Measurements from ENCODE around the gene WDR20. TPM values are rescaled to one million over a fixed set of nuclear protein-coding genes. Genes with fewer than 3 reads are reported as not detected.

Gene WDR20
- total RNA-seq, 4 donors from 2014 or later = 21.3 to 31.3 (median 24.6) TPM

DNA sequence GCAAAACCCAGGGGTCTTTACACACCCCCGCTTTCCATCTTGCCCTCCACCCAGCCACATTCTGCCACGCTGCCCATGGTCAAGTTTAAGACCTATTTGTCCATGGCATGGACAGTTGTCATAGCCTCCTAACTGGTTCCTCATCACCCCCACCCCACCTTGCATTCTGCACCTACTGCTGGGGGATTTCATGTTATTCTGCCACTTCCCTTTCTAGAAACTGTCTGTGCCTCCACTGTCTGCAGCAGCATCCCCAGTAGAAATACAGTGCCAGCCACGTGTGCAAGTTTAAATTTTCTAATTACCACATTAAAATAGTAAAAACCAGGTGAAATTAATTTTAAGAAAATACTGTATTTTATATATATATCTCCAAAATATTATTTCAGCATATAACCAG lies 63.2 kb downstream of the WDR20 start:
- 90 to 100% methylated on average over 2 to 3 of the region's 3 CpGs for WGBS, 2 donors (ENCODE audit: low coverage in 1 of 2)
- in situ Hi-C loops (cut with MboI; ENCODE audit: low pct_ligation_motif_present in 1 of 4, low pct_unique_long_range_greater_than_20kb in 1 of 4, low sequenced_read_pairs in 3 of 4) = no loop called here
- no peaks in the 10 kb centered on the region for H3K4me1 ChIP-seq
- no peaks in the 10 kb centered on the region for H3K9me3 ChIP-seq
- TF ChIP-seq, protein P1, sequence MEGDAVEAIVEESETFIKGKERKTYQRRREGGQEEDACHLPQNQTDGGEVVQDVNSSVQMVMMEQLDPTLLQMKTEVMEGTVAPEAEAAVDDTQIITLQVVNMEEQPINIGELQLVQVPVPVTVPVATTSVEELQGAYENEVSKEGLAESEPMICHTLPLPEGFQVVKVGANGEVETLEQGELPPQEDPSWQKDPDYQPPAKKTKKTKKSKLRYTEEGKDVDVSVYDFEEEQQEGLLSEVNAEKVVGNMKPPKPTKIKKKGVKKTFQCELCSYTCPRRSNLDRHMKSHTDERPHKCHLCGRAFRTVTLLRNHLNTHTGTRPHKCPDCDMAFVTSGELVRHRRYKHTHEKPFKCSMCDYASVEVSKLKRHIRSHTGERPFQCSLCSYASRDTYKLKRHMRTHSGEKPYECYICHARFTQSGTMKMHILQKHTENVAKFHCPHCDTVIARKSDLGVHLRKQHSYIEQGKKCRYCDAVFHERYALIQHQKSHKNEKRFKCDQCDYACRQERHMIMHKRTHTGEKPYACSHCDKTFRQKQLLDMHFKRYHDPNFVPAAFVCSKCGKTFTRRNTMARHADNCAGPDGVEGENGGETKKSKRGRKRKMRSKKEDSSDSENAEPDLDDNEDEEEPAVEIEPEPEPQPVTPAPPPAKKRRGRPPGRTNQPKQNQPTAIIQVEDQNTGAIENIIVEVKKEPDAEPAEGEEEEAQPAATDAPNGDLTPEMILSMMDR (IDR thresholded peaks at IDR 0.05) = no peak
- TF ChIP-seq EP300 (IDR thresholded peaks at IDR 0.05; ENCODE audit: low read depth) = no peak
- TF ChIP-seq POLR2AphosphoS5 (IDR thresholded peaks at IDR 0.05) = no peak
- TF ChIP-seq POLR2A (IDR thresholded peaks at IDR 0.05) = no peak
- no peaks in the 10 kb centered on the region for H3K27me3 ChIP-seq
- intact Hi-C loops (cut with DNase I; ENCODE audit: low total_unique reads) = no loop called here
- no peak overlapping the region for H3K4me3 ChIP-seq
- DNase-seq = no peak
- peaks cover 0 to 5% (median 0%) of the 10 kb centered on the region in 4 donors for H3K36me3 ChIP-seq
- no peak overlapping the region for H3K27ac ChIP-seq

DNA sequence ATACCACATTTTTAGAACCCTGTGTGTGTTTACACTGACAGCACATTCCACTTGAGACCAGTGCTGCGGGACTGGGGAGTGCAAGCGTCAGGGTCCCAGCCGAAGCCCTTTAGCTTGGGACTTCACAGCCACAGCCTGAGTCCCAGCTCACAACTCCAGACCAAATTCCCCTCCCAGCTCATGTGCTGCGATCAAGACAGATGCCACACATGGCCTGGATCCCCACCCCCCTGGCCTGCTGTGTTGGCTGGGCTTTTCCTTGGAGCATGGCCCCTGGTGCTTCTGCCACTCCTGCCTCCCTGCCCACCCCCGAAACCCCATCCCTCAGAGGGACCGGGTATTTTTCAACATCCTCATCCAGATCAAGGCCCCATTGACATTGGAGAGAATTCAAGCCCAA lies 63.7 kb downstream of the WDR20 start:
- H3K9me3 ChIP-seq = no peaks in the 10 kb centered on the region
- no peak for TF ChIP-seq POLR2A (IDR thresholded peaks at IDR 0.05)
- TF ChIP-seq, protein P1 (IDR thresholded peaks at IDR 0.05) = no peak
- no peak for TF ChIP-seq EP300 (IDR thresholded peaks at IDR 0.05; ENCODE audit: low read depth)
- TF ChIP-seq POLR2AphosphoS5 (IDR thresholded peaks at IDR 0.05) = no peak
- no peak for DNase-seq
- no peak overlapping the region for H3K27ac ChIP-seq
- H3K36me3 ChIP-seq = peaks cover 0 to under 1% (median 0%) of the 10 kb centered on the region in 4 donors
- no peak overlapping the region for H3K4me3 ChIP-seq
- intact Hi-C loops (cut with DNase I; ENCODE audit: low total_unique reads) (no loop called here), in situ Hi-C loops (cut with MboI; ENCODE audit: low pct_ligation_motif_present in 1 of 4, low pct_unique_long_range_greater_than_20kb in 1 of 4, low sequenced_read_pairs in 3 of 4) (no loop called here)
- no peaks in the 10 kb centered on the region for H3K4me1 ChIP-seq
- no peaks in the 10 kb centered on the region for H3K27me3 ChIP-seq
- WGBS, 2 donors (ENCODE audit: low coverage in 1 of 2) = 88 to 93% methylated on average over 2 to 6 of the region's 6 CpGs

DNA sequence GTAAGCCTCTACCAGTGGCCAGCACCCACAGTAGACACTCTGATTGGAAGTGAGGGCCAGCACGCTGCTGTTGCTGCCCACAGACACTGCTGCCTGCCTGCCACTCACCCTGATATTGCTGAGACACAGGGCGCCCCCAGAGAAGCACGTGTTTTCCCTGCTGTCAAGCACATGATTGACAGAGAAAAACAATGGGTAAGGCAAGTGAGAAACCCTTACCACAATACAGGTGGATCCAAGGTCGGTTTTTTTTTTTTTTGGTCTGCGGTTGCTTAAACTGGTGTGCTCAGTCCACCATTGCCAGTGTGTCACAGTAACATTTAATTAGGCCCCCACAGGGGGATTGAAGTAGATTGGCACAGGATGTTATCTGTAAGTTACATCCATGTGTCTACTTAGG lies 65.9 kb downstream of the WDR20 start:
- no peaks in the 10 kb centered on the region for H3K4me1 ChIP-seq
- no peak overlapping the region for H3K27ac ChIP-seq
- intact Hi-C loops (cut with DNase I; ENCODE audit: low total_unique reads) = no loop called here
- no peak overlapping the region for H3K4me3 ChIP-seq
- no peaks in the 10 kb centered on the region for H3K27me3 ChIP-seq
- WGBS, 2 donors (ENCODE audit: low coverage in 1 of 2) = 60 to 91% methylated on average over 1 to 5 of the region's 5 CpGs
- no peak for DNase-seq
- no peak for TF ChIP-seq POLR2A (IDR thresholded peaks at IDR 0.05)
- TF ChIP-seq, protein P1 (IDR thresholded peaks at IDR 0.05) = no peak
- no peak for TF ChIP-seq EP300 (IDR thresholded peaks at IDR 0.05; ENCODE audit: low read depth)
- TF ChIP-seq POLR2AphosphoS5 (IDR thresholded peaks at IDR 0.05) = no peak
- H3K9me3 ChIP-seq = no peaks in the 10 kb centered on the region
- in situ Hi-C loops (cut with MboI; ENCODE audit: low pct_ligation_motif_present in 1 of 4, low pct_unique_long_range_greater_than_20kb in 1 of 4, low sequenced_read_pairs in 3 of 4) = no loop called here
- H3K36me3 ChIP-seq = peaks cover 0 to 3% (median 0%) of the 10 kb centered on the region in 4 donors

DNA sequence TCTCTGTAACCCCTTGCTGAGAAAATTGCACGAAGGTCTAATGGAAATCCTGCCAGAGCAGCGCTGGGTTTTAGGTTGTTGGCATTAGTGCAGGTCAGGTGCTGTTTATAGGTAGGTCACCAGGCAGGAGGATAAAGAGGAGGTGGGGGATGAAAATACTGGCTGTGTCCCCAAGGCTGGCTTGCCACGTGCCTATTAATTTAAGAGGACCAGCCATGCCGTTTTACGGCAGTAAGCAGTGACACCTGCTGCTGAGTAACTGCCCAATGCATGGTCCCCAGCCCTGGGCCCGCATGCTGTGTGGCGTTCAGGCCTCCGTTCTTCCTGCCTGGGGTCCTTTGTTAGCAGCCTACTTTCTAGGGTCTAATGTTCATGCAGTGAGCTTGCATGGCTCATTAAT lies 67.2 kb downstream of the WDR20 start:
- no peak overlapping the region for H3K27ac ChIP-seq
- H3K4me1 ChIP-seq = no peaks in the 10 kb centered on the region
- peaks cover 0 to 3% (median 0%) of the 10 kb centered on the region in 4 donors for H3K36me3 ChIP-seq
- in situ Hi-C loops (cut with MboI; ENCODE audit: low pct_ligation_motif_present in 1 of 4, low pct_unique_long_range_greater_than_20kb in 1 of 4, low sequenced_read_pairs in 3 of 4) (no loop called here), intact Hi-C loops (cut with DNase I; ENCODE audit: low total_unique reads) (no loop called here)
- H3K9me3 ChIP-seq = no peaks in the 10 kb centered on the region
- 93 to 100% methylated on average over 1 to 8 of the region's 8 CpGs for WGBS, 2 donors (ENCODE audit: low coverage in 1 of 2)
- no peaks in the 10 kb centered on the region for H3K27me3 ChIP-seq
- no peak for TF ChIP-seq POLR2A (IDR thresholded peaks at IDR 0.05)
- TF ChIP-seq POLR2AphosphoS5 (IDR thresholded peaks at IDR 0.05) = no peak
- TF ChIP-seq EP300 (IDR thresholded peaks at IDR 0.05; ENCODE audit: low read depth) = no peak
- TF ChIP-seq, protein P1 (IDR thresholded peaks at IDR 0.05) = no peak
- no peak for DNase-seq
- no peak overlapping the region for H3K4me3 ChIP-seq
